Upper lobe of left lung (tissue), 6 donors: Measurements from ENCODE around the gene CA6. TPM values are rescaled to one million over a fixed set of nuclear protein-coding genes. Genes with fewer than 3 reads are reported as not detected.

ENCODE experiments used
- ATAC-seq, 2 donors: fragments of 200-7000 bp; cut with Tn5 transposase; one replicate each; pipeline ENCODE4 v1.9.1; 2022; ENCODE audit warnings: mild to moderate bottlenecking in 2 of 2, moderate library complexity in 2 of 2; ENCODE audit not compliant: low FRiP score in 2 of 2
- DNase-seq, 2 donors: peaks; one replicate each; pipeline ENCODE4 v3.0.0-alpha.2; 2019 to 2020
- H3K27ac ChIP-seq, 4 donors: fragments of 200-600 bp; sonication (generic); one replicate each; pipeline ENCODE4 v1.5.1; 2016 to 2019
- H3K27me3 ChIP-seq, 4 donors: fragments of 200-600 bp; sonication (generic); one replicate each; pipeline ENCODE4 v1.5.1; 2017 to 2019
- H3K36me3 ChIP-seq, 4 donors: fragments of 200-600 bp; sonication (generic); one replicate each; pipeline ENCODE4 v1.5.1; 2016 to 2019
- H3K4me1 ChIP-seq, 4 donors: fragments of 200-600 bp; sonication (generic); one replicate each; pipeline ENCODE4 v1.5.1; 2018 to 2019
- H3K4me3 ChIP-seq, 4 donors: fragments of 200-600 bp; sonication (generic); one replicate each; pipeline ENCODE4 v1.5.1; 2017 to 2019; ENCODE audit warnings: mild to moderate bottlenecking in 2 of 4, moderate library complexity in 1 of 4
- H3K9me3 ChIP-seq, 4 donors: fragments of 200-600 bp; sonication (generic); one replicate each; pipeline ENCODE4 v1.5.1; 2018 to 2019
- EP300 ChIP-seq, 4 donors: sonication (generic); formaldehyde crosslinking; IDR thresholded peaks; one replicate each; pipeline ENCODE4 v1.5.1; 2017; ENCODE audit warnings: antibody characterized with exemption in 4 of 4, control low read depth in 2 of 4
- POLR2A ChIP-seq, 4 donors: fragments of 450-650 bp; IDR thresholded peaks; one replicate each; pipeline ENCODE4 v1.5.1; 2016 to 2017; ENCODE audit warnings: antibody characterized with exemption in 4 of 4, mild to moderate bottlenecking in 2 of 4
- POLR2AphosphoS5 ChIP-seq, 2 donors: sonication (generic); formaldehyde crosslinking; IDR thresholded peaks; one replicate each; pipeline ENCODE4 v1.5.1; 2017; ENCODE audit warnings: antibody characterized with exemption in 2 of 2
- WGBS, 2 donors: methylation state at CpG; one replicate each; pipeline ENCODE4 v1.1.5; 2017 to 2018; 5-methylcytosine and 5-hydroxymethylcytosine counted together
- total RNA-seq, 6 donors: library from RNA; depleted of rRNA in 4 of 6; stranded (reverse); fragments of >200 nt in 4 of 6; gene quantifications; one replicate each; pipeline versions ENCODE4 v1.1.0 to v1.2.1, GENCODE V29; 2016 to 2021
- TF ChIP-seq, protein P1 (sequence below), 6 experiments: fragments of 450-650 bp in 4 of 6; fragments of 200-600 bp in 2 of 6; sonication (generic) in 2 of 6; IDR thresholded peaks; one replicate each; pipeline ENCODE4 v1.5.1; 2016 to 2019; ENCODE audit warnings: antibody characterized with exemption in 6 of 6
- donor health status: DM: no; HTN: no; CAD: no; lungs with moderate emphysema.
- donor health status: DM: no; HTN: yes; CAD: no; lungs with severe emphysema.

The CA6 gene
- total RNA-seq, 6 donors from 2014 or later = not detected

DNA sequence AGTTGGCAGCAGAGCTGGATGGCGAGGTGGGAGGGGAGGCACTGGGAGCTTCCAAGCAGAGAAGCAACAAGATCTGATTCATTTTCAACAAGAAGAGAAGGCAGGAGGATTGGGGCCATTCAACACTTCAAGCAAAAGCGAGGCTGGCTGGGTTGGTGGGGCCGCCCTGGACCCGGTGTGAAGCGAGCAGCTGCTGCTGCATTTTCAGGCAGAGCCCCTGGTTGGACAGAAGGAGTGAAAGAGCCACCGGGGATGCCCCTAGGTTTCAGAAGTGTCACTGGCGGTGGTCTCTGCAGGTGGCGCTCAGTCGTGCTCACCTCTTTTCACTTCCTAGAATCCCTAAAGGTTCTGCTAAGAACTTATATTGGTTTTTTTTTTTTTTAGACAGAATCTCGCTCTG, 62.6 kb downstream of the CA6 start:
- Histone ChIP-seq H3K27me3 (no peaks in the 10 kb centered on the region), H3K36me3 (no peaks in the 10 kb centered on the region), H3K27ac (no peak overlapping the region), H3K4me3 (no peak overlapping the region), H3K9me3 (no peaks in the 10 kb centered on the region), H3K4me1 (peaks cover 0 to 14% (median 7%) of the 10 kb centered on the region in 4 donors)
- TF ChIP-seq POLR2AphosphoS5 (IDR thresholded peaks at IDR 0.05) = no peak
- TF ChIP-seq POLR2A (IDR thresholded peaks at IDR 0.05) = no peak
- TF ChIP-seq EP300 (IDR thresholded peaks at IDR 0.05) = no peak
- TF ChIP-seq, protein P1, sequence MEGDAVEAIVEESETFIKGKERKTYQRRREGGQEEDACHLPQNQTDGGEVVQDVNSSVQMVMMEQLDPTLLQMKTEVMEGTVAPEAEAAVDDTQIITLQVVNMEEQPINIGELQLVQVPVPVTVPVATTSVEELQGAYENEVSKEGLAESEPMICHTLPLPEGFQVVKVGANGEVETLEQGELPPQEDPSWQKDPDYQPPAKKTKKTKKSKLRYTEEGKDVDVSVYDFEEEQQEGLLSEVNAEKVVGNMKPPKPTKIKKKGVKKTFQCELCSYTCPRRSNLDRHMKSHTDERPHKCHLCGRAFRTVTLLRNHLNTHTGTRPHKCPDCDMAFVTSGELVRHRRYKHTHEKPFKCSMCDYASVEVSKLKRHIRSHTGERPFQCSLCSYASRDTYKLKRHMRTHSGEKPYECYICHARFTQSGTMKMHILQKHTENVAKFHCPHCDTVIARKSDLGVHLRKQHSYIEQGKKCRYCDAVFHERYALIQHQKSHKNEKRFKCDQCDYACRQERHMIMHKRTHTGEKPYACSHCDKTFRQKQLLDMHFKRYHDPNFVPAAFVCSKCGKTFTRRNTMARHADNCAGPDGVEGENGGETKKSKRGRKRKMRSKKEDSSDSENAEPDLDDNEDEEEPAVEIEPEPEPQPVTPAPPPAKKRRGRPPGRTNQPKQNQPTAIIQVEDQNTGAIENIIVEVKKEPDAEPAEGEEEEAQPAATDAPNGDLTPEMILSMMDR (IDR thresholded peaks at IDR 0.05) = no peak
- no peak for ATAC-seq
- DNase-seq = no peak
- 86 to 92% methylated on average over 10 of the region's 10 CpGs for WGBS, 2 donors

DNA sequence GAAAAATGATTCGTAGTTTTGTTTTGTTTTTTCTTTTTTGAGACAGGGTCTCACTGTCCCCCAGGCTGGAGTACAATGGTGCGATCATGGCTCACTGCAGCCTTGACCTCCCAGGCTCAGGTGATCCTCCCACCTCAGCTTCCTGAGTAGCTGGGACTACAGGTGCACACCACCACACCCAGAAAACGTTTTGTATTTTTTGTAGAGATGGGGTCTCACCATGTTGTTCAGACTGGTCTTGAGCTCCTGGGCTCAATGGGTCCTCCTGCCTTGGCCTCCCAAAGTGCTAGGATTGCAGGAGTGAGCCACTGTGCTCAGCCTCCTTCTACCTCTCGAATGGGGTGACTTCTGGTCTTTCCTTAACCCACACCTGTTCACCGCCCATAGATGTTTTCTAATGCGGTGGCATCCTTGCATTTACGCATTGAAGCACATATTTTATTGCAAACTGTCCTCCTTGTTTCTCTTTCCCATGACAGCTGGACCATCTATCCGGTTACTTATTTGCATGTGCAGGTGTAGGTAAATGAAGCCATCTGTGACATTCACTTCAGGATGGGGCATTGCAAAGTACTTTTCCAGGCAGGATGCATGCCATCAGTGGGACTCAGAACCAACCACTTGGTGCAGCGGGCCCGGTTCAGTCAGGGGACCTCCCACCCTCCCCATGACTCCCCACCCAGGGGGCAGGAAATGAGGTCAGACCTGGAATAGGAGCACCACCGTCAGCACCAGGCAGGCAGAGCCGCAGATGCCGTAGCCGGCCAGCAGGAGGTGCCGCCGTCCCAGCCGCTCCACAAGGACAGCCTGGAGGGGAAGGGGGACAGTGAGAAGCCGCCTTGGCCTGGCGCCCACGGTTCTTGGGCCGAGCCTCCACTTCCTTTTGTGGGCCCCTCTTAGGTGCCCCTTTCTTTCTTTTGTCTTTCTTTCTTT, 64.0 kb downstream of the CA6 start:
- peaks cover 0 to 14% (median 7%) of the 10 kb centered on the region in 4 donors for H3K4me1 ChIP-seq
- peak; percentile 36 to 87 for DNase-seq
- 54 to 69% methylated on average over 14 to 21 of the region's 21 CpGs for WGBS, 2 donors
- TF ChIP-seq, protein P1 (IDR thresholded peaks at IDR 0.05) = peak; percentile 33 to 58 (median 46)
- TF ChIP-seq EP300 (IDR thresholded peaks at IDR 0.05) = no peak
- H3K27me3 ChIP-seq = no peaks in the 10 kb centered on the region
- H3K4me3 ChIP-seq = no peak overlapping the region
- no peak overlapping the region for H3K27ac ChIP-seq
- no peaks in the 10 kb centered on the region for H3K36me3 ChIP-seq
- no peaks in the 10 kb centered on the region for H3K9me3 ChIP-seq
- ATAC-seq = no peak

- peak; percentile 38 to 63 for ATAC-seq
- no peak for TF ChIP-seq POLR2A (IDR thresholded peaks at IDR 0.05)
- peak in 1 of 2 donors; percentile 18 for TF ChIP-seq POLR2AphosphoS5 (IDR thresholded peaks at IDR 0.05)
- Histone ChIP-seq H3K36me3 (no peaks in the 10 kb centered on the region), H3K4me3 (no peak overlapping the region), H3K27ac (peak overlapping the region in 1 of 4 donors; percentile 11), H3K27me3 (no peaks in the 10 kb centered on the region), H3K4me1 (peaks cover 0 to 9% (median 4%) of the 10 kb centered on the region in 4 donors), H3K9me3 (no peaks in the 10 kb centered on the region)
- peak in 1 of 2 donors; percentile 65 for DNase-seq
- 49 to 53% methylated on average over 8 of the region's 8 CpGs for WGBS, 2 donors
Measured at GRCh38 chr1:9010781-9011323, 65.2 kb downstream of the CA6 start.

- WGBS, 2 donors = 85 to 86% methylated on average over 8 of the region's 8 CpGs
- TF ChIP-seq, protein P1 (IDR thresholded peaks at IDR 0.05) = no peak
- TF ChIP-seq POLR2AphosphoS5 (IDR thresholded peaks at IDR 0.05) (no peak), POLR2A (IDR thresholded peaks at IDR 0.05) (no peak), EP300 (IDR thresholded peaks at IDR 0.05) (no peak)
- DNase-seq = no peak
- Histone ChIP-seq H3K27ac (no peak overlapping the region), H3K4me1 (peaks cover 0 to 9% (median 4%) of the 10 kb centered on the region in 4 donors), H3K4me3 (no peak overlapping the region), H3K27me3 (no peaks in the 10 kb centered on the region), H3K9me3 (no peaks in the 10 kb centered on the region), H3K36me3 (no peaks in the 10 kb centered on the region)
- no peak for ATAC-seq
Measured at GRCh38 chr1:9013819-9014218, 68.2 kb downstream of the CA6 start.

GRCh38 chr1:9014475-9015375, 69.1 kb downstream of the CA6 start:
- Histone ChIP-seq H3K4me3 (no peak overlapping the region), H3K9me3 (no peaks in the 10 kb centered on the region), H3K27me3 (no peaks in the 10 kb centered on the region), H3K4me1 (peaks cover 0 to 9% (median 4%) of the 10 kb centered on the region in 4 donors), H3K27ac (no peak overlapping the region), H3K36me3 (no peaks in the 10 kb centered on the region)
- TF ChIP-seq, protein P1 (IDR thresholded peaks at IDR 0.05) = no peak
- TF ChIP-seq POLR2A (IDR thresholded peaks at IDR 0.05) = no peak
- no peak for TF ChIP-seq POLR2AphosphoS5 (IDR thresholded peaks at IDR 0.05)
- no peak for TF ChIP-seq EP300 (IDR thresholded peaks at IDR 0.05)
- WGBS, 2 donors = 90 to 91% methylated on average over 6 to 36 of the region's 36 CpGs
- ATAC-seq (no peak), DNase-seq (peak in 1 of 2 donors; percentile 78)
